Stimulated activated CD8-positive, alpha-beta memory T cell treated with anti-CD3 and anti-CD28 coated beads, Interleukin-2, amount 100 ng/mL, for 48 hours (primary cell): Measurements from ENCODE around the gene ANAPC2.

ENCODE experiments used
- DNase-seq, 2 donors: peaks; one replicate each; pipeline ENCODE4 v3.0.0-alpha.2; 2020; ENCODE audit warnings: low read depth in 2 of 2

The ANAPC2 gene

DNA sequence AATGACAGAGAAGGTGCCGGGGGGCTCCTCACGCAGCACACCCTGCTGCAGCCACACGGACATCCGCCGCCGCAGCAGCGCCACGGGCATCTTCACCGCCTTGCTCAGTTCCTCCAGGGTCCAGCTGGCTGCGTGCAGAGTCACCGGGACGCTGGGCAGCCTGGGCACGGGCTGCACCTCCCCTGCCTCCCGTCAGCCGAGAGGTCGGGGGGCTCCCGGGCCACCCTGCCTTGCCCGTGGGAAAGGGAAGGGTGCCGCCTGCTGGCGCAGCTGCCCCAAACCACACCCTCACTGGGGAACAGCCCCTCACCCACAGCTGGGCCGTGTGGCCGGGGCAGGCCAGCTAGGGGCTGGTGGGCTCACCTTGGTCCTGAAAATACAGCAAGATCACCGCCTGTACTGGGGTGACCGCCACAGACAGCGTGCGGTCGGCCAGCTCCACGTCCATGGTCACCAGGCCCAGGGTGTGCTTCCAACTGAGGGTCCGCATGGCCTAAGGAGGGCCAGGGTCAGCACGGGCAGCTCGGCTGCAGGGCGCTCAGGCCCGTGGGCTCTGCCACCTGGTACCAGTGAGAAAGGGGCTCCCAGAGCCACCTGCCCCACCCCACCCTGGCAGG, 12.9 kb downstream of the ANAPC2 start:
- no peak for DNase-seq

DNA sequence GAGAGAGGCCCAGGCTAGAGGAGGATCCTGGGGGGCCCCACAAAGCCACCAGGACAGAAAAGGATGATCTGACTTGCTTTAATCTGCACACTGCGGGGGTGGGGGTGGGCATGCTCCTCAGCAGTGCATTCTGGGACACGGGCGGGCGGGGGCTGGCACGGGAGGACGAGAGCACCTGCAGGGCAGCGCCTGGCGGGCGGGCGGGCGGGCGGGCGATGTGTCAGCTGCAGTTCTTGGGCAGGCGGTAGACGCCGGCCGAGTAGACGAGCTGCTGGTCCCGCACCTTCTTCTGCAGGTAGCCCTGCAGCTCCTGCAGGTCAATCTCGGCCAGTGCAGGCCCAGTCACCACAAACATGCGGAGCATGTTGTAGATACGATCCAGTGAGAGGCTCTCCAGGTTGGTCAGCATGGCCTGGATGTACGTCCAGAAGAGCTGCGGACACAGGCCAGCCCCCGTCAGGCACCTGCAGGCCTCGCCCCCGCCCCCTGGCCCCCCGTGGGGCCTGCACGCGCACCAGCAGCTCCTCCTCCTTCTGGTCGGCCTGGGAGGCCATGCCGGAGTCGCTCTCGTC, 13.6 kb downstream of the ANAPC2 start:
- DNase-seq, result no peak

DNA sequence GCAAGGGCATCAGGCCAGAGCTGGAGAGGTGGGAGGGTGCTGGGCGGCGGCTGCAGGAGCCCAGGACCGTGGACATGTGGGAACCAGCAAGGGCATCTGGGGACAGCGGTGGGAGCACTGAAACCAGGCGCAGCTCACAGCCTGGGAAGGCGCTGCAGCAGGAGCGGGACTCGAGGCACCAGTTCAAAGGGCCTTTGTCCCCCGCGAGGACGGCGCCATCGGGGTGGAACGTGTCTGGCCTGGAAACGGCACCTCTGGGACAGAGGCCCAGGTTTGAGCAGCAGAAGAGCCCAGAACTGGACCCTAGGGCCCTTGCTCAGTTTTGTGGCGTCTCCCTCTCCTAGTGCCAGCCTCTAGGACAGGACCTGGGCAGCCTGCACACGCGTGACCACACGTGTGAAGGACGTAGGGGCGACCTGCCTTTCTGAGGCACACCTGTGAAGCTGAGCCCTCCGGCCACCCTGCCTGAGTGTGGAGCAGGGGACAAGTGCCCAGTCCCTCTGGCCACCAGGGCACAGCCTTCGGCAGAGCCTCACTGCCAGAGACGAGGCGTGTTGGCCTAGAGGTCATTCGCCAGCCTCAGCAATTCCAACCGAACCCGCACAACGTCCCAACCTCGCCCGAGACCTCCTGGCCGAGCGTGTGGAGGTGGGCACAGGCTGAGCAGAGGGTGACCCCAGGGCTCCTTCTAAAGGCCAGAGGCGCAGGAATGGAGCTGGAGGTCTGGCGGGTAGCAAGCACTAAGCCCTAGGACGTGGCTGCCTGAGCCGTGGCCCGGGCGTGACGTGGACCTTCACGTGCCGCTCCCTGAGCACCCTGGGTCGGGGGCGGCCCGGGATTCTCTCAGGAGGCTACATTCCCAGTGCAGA, 14.3 kb downstream of the ANAPC2 start:
- DNase-seq, result no peak

DNA sequence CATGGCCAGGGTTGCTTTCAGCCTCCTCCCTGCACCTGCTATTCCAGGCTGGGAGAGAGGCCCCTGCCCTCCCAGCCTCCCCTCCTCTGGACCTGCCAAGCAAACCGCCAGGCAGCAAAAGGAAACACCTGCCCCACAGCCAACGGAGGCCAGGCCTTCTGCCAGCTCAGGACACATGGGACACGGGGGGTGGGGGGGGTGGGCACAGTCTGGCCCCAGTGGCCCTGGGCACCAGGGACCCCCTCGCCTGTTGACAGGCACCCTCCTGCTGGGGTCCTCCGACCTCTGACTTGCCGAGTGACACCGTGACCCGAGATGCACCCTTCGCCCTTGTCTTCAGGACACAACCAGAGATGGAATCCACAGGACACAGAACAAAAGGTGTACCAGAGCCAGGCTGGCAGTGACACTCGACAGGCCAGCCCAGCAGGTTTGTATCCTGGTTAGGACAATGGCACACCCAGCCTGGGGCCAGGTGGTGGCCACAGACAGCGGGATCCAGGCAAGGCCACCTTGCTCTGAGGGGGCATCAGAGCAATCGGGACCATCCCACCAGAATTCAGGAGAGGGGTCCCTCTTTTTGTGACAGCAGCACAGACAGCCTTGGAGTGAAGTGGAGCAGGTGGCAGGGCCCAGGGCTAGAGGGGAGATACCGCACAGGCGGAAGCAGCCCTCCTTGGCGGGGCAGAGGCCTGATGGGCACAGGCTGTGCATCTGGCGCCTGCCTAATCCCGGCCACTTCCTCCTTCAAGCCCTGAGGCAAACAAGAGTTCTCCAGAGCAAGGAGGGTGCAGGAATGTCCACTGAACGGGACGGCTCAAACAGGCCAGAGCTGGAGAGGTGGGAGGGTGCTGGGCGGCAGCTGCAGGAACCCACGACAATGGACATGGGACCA, 15.2 kb downstream of the ANAPC2 start:
- DNase-seq, result no peak

DNA sequence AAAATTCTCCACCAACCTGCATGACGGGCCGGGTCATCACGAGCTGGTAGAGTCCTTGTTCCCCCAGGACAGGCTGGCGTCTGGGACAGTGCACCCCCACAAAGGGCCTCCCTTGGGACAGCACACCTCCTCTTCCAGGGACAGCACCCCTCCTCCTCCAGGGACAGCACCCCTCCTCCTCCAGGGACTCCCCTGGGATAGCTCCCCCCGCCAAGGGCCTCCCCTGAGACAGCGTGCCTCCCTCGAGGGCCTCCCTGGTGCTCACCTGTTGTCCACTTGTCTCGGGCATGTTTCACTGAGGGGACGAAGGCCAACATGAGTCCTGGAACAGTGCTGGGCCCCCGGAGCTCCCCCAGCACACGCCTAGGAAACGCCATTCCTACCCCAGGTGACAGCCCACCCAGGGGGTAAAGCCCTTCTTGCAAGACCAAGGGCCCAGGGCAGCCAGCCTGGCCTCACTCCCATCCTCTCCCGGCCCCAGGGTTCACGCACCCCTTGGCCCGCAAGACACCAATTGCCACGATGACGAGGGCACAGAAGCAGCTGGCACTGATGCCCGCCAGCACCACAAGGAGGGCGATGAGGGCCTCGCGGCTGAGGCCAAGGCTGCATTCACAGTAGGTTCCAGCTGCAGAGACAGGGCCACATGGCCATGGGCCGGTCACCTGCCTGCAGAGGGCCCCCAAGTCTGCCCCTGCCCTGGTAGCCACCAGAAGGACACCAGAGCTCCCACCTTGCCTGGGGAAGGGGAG, 17.0 kb downstream of the ANAPC2 start:
- no peak for DNase-seq

DNA sequence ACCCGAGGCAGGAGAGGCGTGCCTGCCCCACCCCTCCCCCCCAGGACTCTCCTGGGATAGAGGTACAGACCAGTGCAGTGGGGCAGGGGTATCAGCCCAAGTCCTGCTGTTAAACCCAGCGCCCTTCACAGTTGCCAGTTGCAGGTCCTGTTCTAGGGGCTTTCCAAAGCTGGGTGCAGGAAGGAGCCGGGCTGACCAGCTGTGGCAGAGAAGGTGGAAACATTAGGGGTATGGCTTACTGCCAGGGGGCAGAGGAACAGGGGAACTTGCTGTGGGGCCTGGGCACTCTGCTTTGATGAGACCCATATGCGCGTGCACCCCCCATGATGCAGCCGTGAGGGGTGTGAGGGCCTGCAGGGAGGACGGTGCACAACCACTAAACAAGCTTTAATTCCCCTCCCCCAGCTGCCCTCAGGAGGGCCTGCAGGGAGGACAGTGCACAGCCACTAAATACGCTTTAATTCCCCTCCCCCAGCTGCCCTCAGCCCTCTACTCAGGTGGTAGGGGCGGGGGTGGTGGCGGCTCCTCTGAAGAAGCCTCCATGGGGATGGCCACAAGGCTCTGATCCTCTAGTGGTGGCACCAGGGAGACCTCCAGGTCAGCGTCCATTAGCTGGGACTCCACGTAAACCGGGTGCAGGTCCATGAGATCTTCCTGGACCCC, 17.7 kb downstream of the ANAPC2 start:
- DNase-seq, result no peak

DNA sequence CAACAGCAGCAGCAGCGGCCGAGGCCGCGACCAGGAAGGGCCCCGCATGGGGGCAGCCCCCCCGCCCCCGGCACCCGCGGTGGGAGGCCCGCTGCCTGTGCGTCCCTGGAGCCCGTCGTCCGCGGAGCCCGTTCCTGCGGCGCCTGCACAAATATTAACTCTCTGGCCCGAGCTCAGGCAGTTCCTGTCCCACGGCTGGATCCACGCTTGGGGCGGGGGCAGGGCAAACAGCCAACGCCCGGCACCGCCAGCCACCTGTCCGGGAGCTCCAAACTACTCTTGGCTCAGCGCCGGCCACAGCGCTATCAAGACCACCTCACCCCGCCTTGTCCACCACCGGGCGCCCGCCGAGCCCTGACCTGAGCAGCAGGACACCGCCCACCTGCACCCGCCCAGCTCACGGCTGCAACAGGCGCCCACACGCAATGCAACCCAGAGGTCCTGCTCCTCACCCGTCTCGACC, 18.4 kb downstream of the ANAPC2 start, which contains the start of gene LRRC26:
TSS of gene LRRC26 (minus strand) at position 156 of the 463 bp plus-strand sequence. CDS start at position 48, 108 bp downstream.
- no peak for DNase-seq

DNA sequence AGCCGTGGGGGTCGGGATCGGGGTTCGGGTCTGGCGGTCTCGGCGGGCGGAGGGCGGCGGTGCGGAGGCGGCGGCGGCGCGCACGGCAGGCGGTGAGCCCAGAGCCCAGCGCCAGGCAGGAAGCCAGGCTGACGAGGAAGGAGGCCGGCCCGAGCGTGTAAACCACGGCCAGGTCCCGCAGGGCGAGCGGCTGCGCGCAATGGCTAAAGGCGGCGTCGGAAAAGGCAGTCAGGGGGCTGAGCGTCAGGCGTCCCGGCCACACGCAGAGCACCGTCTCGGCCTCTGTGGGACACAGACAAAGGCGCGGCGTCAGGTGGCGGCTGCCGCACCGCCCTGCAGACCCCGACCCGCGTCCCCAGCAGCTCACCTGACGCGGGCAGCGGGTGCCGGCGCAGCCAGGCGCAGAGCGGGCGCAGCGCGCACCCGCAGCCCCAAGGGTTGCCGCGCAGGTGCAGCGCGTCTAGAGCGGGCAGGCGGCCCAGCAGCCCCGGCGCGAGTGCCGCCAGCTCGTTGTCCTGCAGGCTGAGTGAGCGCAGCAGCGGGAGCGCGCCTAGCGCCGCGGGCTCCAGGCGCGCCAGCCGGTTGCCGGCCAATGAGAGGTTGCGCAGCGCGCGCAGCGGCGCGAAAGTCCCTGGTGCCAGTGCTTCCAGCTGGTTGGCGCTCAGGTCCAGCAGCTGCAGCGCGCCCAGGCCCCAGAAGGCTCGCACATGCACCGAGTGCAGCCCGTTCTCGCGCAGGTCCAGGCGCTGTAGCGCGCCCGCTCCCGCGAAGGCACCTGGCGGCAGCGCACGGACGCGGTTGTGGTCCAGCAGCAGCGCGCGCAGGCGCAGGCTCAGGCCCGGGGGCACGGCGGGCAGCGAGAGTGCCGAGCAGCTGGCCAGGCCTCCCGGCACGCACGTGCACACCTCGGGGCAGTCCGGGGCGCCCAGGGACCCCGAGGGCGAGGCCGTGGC, 19.2 kb downstream of the ANAPC2 start:
- DNase-seq, result no peak

DNA sequence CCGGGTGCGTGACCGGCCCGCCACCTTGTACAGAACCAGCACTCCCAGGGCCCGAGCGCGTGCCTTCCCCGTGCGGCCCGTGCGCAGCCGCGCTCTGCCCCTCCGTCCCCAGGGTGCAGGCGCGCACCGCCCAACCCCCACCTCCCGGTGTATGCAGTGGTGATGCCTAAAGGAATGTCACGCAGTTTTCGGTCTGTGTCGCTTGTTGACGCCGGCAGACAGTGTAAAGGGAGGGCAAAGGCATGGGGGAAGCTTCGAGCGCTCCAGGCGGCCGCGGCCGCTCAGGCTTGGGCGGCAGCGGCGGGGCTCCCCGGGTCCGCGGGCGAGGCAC, 19.8 kb downstream of the ANAPC2 start:
- no peak for DNase-seq

DNA sequence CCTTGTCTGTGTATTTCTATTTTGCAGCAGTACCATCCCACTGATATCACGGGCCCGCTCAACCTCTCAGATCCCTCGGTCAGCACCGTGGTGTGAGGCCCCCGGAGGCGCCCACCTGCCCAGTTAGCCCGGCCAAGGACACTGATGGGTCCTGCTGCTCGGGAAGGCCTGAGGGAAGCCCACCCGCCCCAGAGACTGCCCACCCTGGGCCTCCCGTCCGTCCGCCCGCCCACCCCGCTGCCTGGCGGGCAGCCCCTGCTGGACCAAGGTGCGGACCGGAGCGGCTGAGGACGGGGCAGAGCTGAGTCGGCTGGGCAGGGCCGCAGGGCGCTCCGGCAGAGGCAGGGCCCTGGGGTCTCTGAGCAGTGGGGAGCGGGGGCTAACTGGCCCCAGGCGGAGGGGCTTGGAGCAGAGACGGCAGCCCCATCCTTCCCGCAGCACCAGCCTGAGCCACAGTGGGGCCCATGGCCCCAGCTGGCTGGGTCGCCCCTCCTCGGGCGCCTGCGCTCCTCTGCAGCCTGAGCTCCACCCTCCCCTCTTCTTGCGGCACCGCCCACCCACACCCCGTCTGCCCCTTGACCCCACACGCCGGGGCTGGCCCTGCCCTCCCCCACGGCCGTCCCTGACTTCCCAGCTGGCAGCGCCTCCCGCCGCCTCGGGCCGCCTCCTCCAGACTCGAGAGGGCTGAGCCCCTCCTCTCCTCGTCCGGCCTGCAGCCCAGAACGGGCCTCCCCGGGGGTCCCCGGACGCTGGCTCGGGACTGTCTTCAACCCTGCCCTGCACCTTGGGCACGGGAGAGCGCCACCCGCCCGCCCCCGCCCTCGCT, 20.4 kb downstream of the ANAPC2 start:
- no peak for DNase-seq

DNA sequence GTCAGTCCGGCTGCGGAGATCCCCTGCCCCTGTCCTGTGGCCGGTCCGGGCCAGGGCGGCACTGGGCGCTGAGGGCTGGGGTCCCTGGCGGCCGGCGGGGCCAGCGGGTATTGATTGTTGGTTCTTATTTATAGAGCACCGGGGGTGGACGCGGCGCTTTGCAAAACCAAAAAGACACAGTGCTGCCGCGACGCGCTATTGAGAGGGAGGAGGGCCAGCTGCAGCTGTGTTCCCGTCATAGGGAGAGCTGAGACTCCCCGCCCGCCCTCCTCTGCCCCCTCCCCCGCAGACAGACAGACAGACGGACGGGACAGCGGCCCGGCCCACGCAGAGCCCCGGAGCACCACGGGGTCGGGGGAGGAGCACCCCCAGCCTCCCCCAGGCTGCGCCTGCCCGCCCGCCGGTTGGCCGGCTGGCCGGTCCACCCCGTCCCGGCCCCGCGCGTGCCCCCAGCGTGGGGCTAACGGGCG, 21.0 kb downstream of the ANAPC2 start:
- no peak for DNase-seq

DNA sequence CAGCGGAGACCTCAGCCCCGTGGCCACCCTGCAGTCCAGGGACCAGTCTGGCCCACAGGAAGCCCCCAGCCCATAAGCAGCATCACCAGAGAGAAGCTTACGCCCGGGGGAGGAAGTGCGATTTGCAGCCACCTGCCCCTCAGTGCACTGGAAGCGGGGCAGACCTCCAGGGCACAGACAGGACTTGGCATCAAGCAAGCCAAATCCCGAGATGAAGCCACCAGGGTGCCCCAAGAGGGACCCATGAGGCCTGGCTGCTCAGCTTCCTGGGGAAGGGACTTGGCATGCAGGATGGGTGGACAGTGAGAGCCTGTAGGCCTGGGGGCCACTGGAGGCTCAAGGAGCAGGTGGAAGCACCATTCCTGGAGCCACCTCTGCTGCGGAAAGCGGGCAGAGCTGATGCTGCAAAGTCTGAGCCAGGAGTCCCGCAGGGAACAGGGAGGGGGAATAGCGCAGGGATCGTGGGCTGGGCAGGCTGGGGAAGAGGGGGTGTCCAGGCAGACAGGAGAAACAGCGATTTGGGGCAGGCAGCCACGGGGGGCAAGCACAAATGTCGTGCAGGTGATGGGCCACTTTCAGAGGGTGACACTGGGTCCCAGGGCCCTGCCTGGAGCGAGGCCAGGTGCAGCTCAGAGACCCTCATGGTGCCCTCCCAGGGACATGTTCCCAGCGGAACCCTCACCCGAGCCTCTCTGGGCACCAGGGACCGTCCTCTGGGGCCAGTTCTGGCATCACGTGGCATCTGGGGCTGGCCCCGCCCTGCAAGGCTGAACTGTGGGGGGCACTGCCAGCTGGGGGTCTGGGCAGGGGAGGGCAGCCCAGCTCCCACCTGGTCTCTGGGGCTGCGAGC, 21.8 kb downstream of the ANAPC2 start:
- no peak for DNase-seq

DNA sequence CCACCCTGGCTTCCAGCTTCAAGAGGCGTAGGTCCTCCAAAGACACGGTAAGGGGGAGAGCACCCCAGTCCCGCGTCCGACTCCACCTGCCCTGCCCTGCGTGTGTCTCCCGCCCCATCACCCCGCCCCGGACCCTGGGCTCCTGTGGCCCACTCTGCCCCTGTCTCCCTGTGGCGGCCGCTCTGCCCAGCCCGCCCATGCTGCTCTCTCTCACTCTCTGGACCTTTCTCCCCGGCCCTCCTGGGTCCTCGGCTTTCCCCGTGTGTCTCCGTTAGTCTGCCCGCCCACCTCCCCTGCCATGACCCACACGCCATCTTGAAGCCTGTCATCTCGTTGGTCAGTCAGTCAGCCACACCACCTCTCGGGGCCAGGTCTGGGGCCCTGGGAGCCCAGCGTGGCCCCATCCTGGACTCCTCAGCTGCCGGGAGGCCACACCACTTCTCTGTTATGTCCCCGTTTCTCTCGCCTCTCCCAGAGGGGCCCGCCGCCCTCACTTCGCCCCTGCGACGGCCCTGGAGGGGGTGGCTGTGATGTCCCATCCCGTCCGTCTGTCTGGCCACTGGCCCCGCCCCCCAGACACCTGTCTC, 23.0 kb downstream of the ANAPC2 start:
- DNase-seq, result no peak

DNA sequence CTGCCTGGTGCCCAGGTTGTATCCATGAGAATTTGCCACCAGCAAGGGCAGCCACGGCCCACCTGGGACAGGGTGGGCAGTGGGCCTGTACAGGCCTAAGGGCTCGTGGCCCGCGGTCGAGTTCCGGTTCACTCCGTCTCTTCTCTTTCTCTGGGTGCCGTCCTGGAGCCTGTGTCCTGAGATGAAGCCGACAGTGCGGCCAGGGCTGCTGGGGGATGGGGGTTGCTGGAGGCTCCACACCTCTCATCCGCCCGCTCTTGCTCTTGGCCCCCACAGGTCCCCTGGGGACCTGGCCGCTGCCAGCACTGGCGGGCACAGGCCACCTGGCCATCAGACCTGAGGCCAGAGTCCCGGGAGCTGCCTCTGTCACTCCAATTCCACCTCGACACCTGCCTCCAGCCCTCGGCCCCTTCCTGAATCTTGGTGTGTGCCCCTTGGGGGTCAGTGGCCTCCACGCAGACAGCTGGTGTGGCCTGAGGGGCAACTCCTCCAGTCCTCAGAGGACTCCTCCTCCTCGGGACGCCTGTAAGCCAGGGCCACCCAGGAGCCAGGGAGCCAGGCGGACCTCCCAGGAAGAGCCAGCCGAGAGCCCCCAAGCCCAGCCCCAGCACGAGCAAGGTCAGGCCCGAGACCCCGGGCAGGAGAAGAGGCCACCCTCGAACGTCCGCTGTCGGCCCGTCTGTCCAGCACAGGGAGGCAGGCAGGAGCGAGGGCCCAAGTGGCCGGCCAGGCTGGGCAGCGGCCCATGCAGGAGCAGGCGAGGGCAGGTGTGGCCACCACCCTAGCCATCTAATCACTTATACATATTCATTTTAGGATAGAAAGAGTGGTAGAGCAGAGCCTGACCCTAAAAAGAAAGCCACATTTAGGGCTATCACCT, 23.8 kb downstream of the ANAPC2 start:
- no peak for DNase-seq

DNA sequence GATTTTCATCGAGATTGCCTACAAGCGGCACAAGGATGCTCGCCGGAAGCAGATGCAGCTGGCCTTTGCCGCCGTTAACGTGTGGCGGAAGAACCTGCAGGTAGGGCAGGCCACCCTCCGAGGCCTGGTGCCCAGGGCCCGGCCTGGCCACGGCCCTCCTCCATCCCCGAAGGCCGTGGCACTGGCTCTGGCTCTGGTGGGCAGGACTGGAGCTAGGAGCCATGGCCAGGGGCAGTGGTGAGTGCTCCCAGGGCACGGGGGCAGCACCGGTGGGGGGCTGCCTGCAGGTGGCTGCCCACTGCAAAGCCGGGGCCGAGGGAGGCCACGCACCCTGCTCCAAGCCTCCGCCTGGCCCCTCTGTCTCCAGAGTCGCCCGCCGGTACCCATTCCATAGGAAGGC, 24.6 kb downstream of the ANAPC2 start:
- DNase-seq, result no peak

DNA sequence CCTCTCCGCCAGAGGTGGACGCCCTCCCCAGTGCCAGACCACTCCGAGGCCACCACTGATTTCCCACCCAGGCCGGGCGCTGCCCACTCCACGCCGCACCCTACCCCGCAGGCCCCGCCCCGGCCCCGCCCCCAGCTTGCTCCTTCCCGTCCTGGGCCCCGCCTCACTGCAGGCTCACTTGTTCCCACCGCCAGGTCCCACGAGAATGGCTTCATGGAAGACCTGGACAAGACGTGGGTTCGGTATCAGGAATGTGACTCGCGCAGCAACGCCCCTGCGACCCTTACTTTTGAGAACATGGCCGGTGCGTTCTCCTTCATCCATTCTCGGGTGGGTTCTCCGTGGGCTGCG, 25.0 kb downstream of the ANAPC2 start:
- no peak for DNase-seq
